Measurements from ENCODE around the gene CREBL2.

CREBL2 gene

DNA sequence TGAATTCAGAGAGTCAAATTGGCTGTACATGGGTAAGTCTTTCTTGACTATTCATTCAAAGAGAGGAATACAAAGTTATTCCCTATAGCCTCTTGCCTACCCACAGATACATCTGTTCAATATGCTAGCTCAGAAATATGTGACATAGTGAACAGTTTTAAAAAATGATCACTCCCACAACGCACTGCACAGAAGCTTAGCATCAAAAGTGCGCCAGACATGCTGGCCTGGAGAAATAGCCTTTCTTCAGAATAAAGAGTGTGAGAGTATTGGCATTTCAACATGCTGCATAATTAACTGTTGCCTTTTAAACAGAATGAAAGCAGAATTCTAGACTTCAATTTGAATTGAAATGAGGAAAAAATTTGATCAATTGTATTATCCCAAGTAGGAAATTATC lies 57.3 kb downstream of the CREBL2 start:
- H3K27ac ChIP-seq, result no peak overlapping the region
- no peak for DNase-seq (ENCODE audit: low spot score)
- CTCF ChIA-PET, result no interaction called here
- TF ChIP-seq, protein P1, sequence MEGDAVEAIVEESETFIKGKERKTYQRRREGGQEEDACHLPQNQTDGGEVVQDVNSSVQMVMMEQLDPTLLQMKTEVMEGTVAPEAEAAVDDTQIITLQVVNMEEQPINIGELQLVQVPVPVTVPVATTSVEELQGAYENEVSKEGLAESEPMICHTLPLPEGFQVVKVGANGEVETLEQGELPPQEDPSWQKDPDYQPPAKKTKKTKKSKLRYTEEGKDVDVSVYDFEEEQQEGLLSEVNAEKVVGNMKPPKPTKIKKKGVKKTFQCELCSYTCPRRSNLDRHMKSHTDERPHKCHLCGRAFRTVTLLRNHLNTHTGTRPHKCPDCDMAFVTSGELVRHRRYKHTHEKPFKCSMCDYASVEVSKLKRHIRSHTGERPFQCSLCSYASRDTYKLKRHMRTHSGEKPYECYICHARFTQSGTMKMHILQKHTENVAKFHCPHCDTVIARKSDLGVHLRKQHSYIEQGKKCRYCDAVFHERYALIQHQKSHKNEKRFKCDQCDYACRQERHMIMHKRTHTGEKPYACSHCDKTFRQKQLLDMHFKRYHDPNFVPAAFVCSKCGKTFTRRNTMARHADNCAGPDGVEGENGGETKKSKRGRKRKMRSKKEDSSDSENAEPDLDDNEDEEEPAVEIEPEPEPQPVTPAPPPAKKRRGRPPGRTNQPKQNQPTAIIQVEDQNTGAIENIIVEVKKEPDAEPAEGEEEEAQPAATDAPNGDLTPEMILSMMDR (conservative IDR thresholded peaks at IDR 0.05; ENCODE audit: low read depth), result no peak
- POLR2A ChIA-PET (ENCODE audit: low non-redundant PET), result no interaction called here

GRCh38 chr12:12671850-12672660 lies 60.4 kb downstream of the CREBL2 start:
- POLR2A ChIA-PET (ENCODE audit: low non-redundant PET), result no interaction called here
- no peak for DNase-seq (ENCODE audit: low spot score)
- TF ChIP-seq, protein P1 (conservative IDR thresholded peaks at IDR 0.05; ENCODE audit: low read depth), result no peak
- CTCF ChIA-PET, result interaction anchor here (0.7 kb wide), 2 partner anchors 27 to 84 kb away, joined by 3 to 4 read pairs; no protein-coding TSS in a partner anchor
- H3K27ac ChIP-seq, result no peak overlapping the region

- no peak for DNase-seq (ENCODE audit: low spot score)
- TF ChIP-seq, protein P1 (conservative IDR thresholded peaks at IDR 0.05; ENCODE audit: low read depth), result no peak
- POLR2A ChIA-PET (ENCODE audit: low non-redundant PET), result no interaction called here
- CTCF ChIA-PET, result interaction anchor here (0.6 kb wide), 1 partner anchor 177 kb away, joined by 3 read pairs; no protein-coding TSS in a partner anchor
- no peak overlapping the region for H3K27ac ChIP-seq
These were observed 61.6 kb downstream of the CREBL2 start for GRCh38 chr12:12673296-12673695.

DNA sequence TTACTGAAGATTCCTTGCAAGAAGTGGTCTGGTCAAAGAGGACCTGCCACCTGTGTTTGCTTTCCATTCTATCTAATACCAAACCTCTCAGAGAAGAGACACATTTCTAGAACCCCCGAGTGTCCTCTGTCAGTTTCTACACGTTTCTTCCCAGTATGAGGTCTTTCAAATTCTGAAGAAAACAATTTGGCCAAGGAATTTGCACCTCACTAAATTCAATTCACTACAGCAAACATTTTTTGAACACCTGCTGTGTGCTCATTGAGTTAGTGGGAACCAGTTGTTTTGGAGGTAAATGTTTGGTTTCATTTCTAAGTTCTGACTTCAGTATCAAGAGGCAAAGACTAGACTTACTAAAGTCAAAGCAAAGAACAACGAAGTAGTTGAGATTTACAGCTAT lies 64.9 kb downstream of the CREBL2 start:
- POLR2A ChIA-PET (ENCODE audit: low non-redundant PET), result no interaction called here
- CTCF ChIA-PET, result no interaction called here
- TF ChIP-seq, protein P1 (conservative IDR thresholded peaks at IDR 0.05; ENCODE audit: low read depth), result no peak
- DNase-seq (ENCODE audit: low spot score), result no peak
- H3K27ac ChIP-seq, result no peak overlapping the region

- no peak for DNase-seq (ENCODE audit: low spot score)
- CTCF ChIA-PET, result no interaction called here
- POLR2A ChIA-PET (ENCODE audit: low non-redundant PET), result no interaction called here
- no peak overlapping the region for H3K27ac ChIP-seq
- TF ChIP-seq, protein P1 (conservative IDR thresholded peaks at IDR 0.05; ENCODE audit: low read depth), result no peak
These were observed 69.5 kb downstream of the CREBL2 start for GRCh38 chr12:12681061-12681765.

GRCh38 chr12:12682284-12682683 lies 70.6 kb downstream of the CREBL2 start:
- H3K27ac ChIP-seq, result no peak overlapping the region
- DNase-seq (ENCODE audit: low spot score), result no peak
- TF ChIP-seq, protein P1 (conservative IDR thresholded peaks at IDR 0.05; ENCODE audit: low read depth), result no peak
- CTCF ChIA-PET, result no interaction called here
- POLR2A ChIA-PET (ENCODE audit: low non-redundant PET), result no interaction called here

Measured in RWPE1 (cell line).